WI38 (cell line): ENCODE results near the gene CTNNA2.

Experiments
- H3K4me3 ChIP-seq: 2 replicates; pipeline ENCODE4 v1.5.1; 2011; ENCODE audit warnings: low read depth, mild to moderate bottlenecking, control low read depth, low read length
- TF ChIP-seq, protein P1 (sequence below): IDR thresholded peaks from 2 replicates; pipeline ENCODE4 v1.5.1; 2012; ENCODE audit warnings: low read depth, mild to moderate bottlenecking, control low read depth, low read length

The CTNNA2 gene

DNA sequence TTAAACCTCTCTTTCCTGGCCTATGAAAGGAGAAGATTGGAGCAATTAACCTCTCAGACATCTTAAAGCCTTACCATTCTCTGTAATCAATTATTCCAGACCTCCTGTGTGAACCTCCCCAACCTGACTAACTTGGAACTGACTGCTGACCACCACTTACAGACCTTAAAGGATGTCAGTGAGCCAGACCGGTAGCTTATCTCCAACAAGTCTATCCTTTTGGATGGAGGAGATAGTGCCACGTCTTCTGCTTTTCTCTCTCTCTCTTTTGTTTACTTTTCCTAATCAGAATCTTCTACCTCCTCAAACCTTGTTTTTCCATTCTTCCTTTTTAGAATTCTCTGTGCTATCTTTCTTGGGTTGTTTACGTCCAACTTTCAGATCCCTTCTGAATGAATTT, 734.5 kb downstream of the CTNNA2 start:
- H3K4me3 ChIP-seq = no peak overlapping the region
- TF ChIP-seq, protein P1, sequence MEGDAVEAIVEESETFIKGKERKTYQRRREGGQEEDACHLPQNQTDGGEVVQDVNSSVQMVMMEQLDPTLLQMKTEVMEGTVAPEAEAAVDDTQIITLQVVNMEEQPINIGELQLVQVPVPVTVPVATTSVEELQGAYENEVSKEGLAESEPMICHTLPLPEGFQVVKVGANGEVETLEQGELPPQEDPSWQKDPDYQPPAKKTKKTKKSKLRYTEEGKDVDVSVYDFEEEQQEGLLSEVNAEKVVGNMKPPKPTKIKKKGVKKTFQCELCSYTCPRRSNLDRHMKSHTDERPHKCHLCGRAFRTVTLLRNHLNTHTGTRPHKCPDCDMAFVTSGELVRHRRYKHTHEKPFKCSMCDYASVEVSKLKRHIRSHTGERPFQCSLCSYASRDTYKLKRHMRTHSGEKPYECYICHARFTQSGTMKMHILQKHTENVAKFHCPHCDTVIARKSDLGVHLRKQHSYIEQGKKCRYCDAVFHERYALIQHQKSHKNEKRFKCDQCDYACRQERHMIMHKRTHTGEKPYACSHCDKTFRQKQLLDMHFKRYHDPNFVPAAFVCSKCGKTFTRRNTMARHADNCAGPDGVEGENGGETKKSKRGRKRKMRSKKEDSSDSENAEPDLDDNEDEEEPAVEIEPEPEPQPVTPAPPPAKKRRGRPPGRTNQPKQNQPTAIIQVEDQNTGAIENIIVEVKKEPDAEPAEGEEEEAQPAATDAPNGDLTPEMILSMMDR = no peak

DNA sequence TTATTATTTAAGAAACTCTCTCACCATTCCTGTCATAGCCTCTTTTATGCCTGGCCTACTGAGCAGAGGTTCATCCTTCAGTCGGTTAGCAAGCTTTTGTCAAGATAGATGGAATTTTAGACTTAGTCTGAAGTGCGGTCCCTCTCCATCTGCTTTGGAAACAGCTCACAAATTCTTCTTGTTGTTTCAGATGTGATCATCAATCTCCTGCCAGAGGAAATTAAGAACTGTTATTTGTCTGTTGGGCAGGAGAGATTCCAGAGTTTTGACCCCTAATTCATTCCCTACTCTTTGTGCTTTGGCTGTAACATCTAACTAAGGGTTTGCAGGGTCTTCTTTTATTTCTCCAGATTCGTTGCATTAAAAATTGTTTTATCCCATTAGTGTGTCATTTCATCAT, 735.3 kb downstream of the CTNNA2 start:
- TF ChIP-seq, protein P1 = no peak
- H3K4me3 ChIP-seq = no peak overlapping the region

DNA sequence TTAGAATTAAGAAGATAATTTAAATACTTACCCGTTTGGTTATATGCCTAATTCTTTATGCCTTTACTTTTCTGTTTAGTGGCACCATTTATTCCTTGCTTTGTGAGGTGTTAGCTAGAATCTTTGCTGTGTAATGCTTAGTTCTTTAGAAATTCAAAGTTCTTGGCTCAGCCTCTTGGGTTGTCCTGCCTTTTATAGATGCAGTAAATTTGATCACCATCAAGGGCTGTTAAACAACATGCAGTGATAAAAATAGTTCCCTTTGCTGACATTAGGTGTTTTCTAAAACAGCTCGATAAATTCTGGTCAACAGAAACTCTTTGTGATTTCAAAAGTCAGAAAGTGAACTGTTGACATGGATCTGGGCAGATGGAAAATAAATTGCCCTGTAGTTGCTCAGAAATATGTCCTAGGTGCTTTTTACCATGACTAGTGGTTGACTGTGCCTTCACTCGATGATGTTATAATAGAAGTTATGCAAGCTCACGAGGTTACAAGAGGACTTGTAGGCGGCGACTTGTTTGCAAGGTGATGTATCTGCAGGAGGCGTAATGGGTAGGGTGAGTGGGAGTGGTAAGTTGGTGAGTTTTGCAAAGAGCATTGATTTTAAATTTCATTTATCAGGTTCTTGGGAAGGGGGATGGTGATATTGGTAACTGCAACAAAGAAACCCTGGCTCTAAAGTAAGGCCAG, 739.6 kb downstream of the CTNNA2 start:
- no peak overlapping the region for H3K4me3 ChIP-seq
- TF ChIP-seq, protein P1 = no peak

DNA sequence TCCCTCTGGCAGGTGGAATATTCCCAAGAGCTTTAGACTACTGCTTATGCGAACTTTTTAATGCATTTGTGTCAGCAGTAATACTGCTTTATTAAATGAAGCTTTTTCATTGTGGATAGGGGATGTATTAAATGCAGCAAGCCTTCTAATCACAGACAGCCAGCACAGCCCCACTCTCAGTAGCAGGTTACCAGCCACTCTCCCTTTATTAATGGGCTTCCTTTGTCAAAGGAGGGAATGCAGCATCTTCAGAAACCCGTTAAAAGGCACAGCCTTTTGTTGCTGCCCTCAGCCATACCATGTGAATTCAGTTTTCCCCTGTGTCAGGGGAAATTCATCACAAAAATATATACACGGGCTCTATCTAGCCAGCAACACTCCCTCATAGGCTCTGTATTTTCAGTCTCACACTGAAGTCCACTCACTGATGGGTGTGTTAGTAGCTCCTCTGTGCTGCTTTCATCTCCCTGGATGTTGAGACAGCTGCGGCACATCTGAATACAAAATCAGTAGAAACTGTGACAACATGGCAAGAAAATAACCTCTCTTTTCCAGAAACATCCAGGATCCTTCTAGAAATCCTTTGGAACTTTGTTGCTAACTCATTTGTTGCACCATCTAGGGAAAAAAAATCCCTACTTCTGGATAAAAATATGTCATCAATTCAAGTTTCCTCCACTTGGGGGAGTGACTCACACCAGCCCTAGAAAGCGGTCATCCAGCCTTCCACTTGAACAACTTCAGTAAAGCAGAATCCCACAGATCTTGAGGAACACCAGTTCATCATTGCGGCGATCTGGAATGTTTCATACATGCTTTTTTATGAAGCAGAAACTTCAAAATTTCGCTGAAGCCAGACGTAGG, 743.3 kb downstream of the CTNNA2 start:
- TF ChIP-seq, protein P1 = no peak; the same call in 1 of the 2 replicates

DNA sequence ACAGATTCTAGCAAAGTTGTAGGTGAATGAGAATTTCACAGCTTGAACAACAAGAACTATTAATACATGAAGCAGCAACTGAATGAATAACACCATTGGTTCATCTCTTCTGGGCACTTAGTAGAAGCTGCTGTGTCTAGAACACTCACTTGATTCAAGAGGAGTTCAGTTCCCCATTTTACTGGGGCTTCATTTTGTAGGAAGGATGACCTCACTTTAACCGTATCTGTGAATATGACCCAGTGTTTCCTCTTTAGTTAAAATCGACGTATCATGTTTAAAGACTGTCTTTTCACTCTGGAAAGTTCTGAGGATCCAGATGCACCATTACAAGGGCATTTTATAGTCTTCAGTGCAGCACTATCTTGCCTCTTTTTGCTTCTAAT, 743.9 kb downstream of the CTNNA2 start:
- TF ChIP-seq, protein P1 = no peak
- H3K4me3 ChIP-seq = no peak overlapping the region

More for the DNA sequence above, 743.3 kb downstream of the CTNNA2 start:
- no peak overlapping the region for H3K4me3 ChIP-seq

DNA sequence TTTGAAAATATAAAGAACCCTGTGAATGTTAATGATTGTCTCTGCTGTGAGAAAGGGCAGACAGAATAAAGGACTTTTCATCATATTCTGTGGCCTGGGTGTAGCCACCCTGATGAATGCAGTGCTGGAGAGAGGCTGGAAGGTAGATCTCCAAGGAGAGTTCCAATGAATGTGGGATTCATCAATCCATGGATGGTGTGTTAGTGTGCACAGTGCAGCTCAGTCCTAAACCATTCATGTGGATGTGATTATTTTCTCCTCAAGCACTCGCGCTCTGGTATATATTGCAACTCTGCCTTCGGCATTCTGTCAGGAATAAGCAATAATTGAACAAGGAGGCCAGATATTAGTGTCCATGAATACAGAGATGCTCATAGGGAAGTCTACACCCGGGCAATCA, 744.6 kb downstream of the CTNNA2 start:
- TF ChIP-seq, protein P1 = no peak
- no peak overlapping the region for H3K4me3 ChIP-seq

DNA sequence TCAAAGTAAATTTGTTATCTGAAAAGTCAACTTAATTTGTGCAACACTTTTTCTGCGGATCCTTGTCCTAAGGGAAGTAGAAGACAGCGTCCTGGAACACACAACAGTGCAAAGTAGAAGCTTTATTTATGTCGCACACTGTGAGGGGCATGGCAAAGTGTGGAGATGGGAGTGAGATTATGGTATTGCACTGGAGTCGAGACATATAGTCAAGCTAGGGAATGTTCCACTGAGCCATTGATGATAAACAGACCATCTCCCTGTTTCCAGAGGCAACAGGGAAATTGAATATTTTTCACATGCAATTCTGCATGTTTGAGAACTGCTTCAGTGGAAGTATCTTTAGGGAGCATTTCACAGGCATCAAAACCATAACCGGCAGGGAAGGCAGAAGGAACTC, 745.5 kb downstream of the CTNNA2 start:
- no peak overlapping the region for H3K4me3 ChIP-seq
- TF ChIP-seq, protein P1 = no peak
